A549 (cell line): ENCODE results near the gene CCDC85A. TPM values are rescaled to one million over a fixed set of nuclear protein-coding genes. Genes with fewer than 3 reads are reported as not detected.

Experiments
- ATAC-seq, 2 experiments: fragments of 200-7000 bp in 1 of 2; fragments of >200 bp in 1 of 2; cut with Nextera tagmentation in 1 of 2; cut with Tn5 transposase in 1 of 2; 3 replicates each; pipeline versions ENCODE4 v1.8.0 to v1.9.1; 2018 to 2020; ENCODE audit warnings: mild to moderate bottlenecking in 1 of 2, moderate library complexity in 1 of 2
- CTCF ChIA-PET: fragments of 300-600 bp; sonication (Branson Sonifier 250); formaldehyde crosslinking; extraction: SDS; loops from one replicate; lab custom pipeline; 2021; ENCODE audit warnings: antibody characterized with exemption, inconsistent platforms; lab: Yijun Ruan, JAX
- POLR2A ChIA-PET: fragments of 350-600 bp; formaldehyde crosslinking; extraction: SDS; loops from one replicate; lab custom pipeline; 2021; ENCODE audit warnings: antibody characterized with exemption, inconsistent platforms; lab: Yijun Ruan, JAX
- DNase-seq, 2 experiments: peaks; one replicate each; pipeline versions ENCODE4 v3.0.0 to v3.0.0-alpha.2; 2011 to 2016; ENCODE audit warnings: low read depth in 1 of 2, low spot score in 1 of 2
- FAIRE-seq: peaks from 2 replicates; lab custom pipeline; 2011; peaks lifted over from hg19 to GRCh38; lab: Jason Lieb, UNC
- H3K27ac ChIP-seq, 2 experiments: fragments of >200 bp; sonication (Bioruptor Twin); formaldehyde crosslinking; 3 replicates each; pipeline ENCODE4 v1.5.1; 2016 to 2017
- H3K4me1 ChIP-seq: fragments of >200 bp; sonication (Bioruptor Twin); formaldehyde crosslinking; 3 replicates; pipeline ENCODE4 v1.6.1; 2016
- H3K4me2 ChIP-seq: fragments of >200 bp; sonication (Bioruptor Twin); formaldehyde crosslinking; 3 replicates; pipeline ENCODE4 v1.6.1; 2016
- H3K4me3 ChIP-seq: fragments of >200 bp; sonication (Bioruptor Twin); formaldehyde crosslinking; 3 replicates; pipeline ENCODE4 v1.5.1; 2016
- H3K9me3 ChIP-seq: fragments of >200 bp; sonication (Bioruptor Twin); formaldehyde crosslinking; 3 replicates; pipeline ENCODE4 v1.6.1; 2016
- CBX2 ChIP-seq: fragments of 200-600 bp; sonication (generic); IDR thresholded peaks from 2 replicates; pipeline ENCODE4 v1.6.1; 2016; ENCODE audit warnings: low read depth, mild to moderate bottlenecking, borderline replicate concordance
- CBX8 ChIP-seq: fragments of 200-600 bp; sonication (generic); IDR thresholded peaks from 2 replicates; pipeline ENCODE4 v1.6.1; 2016
- ESRRA ChIP-seq: fragments of 150-350 bp; IDR thresholded peaks from 2 replicates; pipeline ENCODE4 v1.6.1; 2014; ENCODE audit warnings: mild to moderate bottlenecking, low read length, borderline replicate concordance
- FOXS1 ChIP-seq: fragments of 250-450 bp; sonication (Bioruptor Pico); IDR thresholded peaks from 2 replicates; pipeline ENCODE4 v1.5.0; 2020; ENCODE audit warnings: mild to moderate bottlenecking, moderate library complexity
- HEYL ChIP-seq: fragments of 250-450 bp; sonication (Bioruptor Pico); IDR thresholded peaks from 2 replicates; pipeline ENCODE4 v1.8.0; 2021; ENCODE audit warnings: mild to moderate bottlenecking, moderate library complexity
- HOXB13 ChIP-seq: fragments of 250-450 bp; sonication (Bioruptor Pico); IDR thresholded peaks from 2 replicates; pipeline ENCODE4 v1.5.0; 2020; ENCODE audit warnings: low read depth, mild to moderate bottlenecking, moderate library complexity
- JUNB ChIP-seq: fragments of >200 bp; sonication (Bioruptor Twin); formaldehyde crosslinking; IDR thresholded peaks from 2 replicates; pipeline ENCODE4 v1.6.1; 2016
- KDM5A ChIP-seq: fragments of 200-600 bp; sonication (generic); IDR thresholded peaks from 2 replicates; pipeline ENCODE4 v1.6.1; 2016; ENCODE audit warnings: antibody characterized with exemption, mild to moderate bottlenecking
- MAFK ChIP-seq: fragments of 450-650 bp; IDR thresholded peaks from 2 replicates; pipeline ENCODE4 v1.6.1; 2014; ENCODE audit not compliant: partially characterized antibody
- MYC ChIP-seq: IDR thresholded peaks from 2 replicates; pipeline ENCODE4 v1.6.1; 2012; ENCODE audit warnings: mild to moderate bottlenecking, inconsistent platforms, low read length, improper control_type of control experiment, borderline replicate concordance
- POLR2AphosphoS2 ChIP-seq: conservative IDR thresholded peaks from 2 replicates; pipeline ENCODE4 v1.6.1; 2012; ENCODE audit warnings: low read length, improper control_type of control experiment, inconsistent platforms
- RARB ChIP-seq: fragments of 250-450 bp; sonication (Bioruptor Pico); IDR thresholded peaks from 2 replicates; pipeline ENCODE4 v1.8.0; 2021; ENCODE audit warnings: mild to moderate bottlenecking, moderate library complexity
- RCOR1 ChIP-seq: fragments of 150-350 bp; IDR thresholded peaks from 2 replicates; pipeline ENCODE4 v1.6.1; 2014; ENCODE audit warnings: antibody characterized with exemption, low read length, low read depth
- TP53 ChIP-seq: fragments of 250-450 bp; sonication (Bioruptor Pico); IDR thresholded peaks from 2 replicates; pipeline ENCODE4 v1.5.0; 2021; ENCODE audit warnings: mild to moderate bottlenecking, moderate library complexity
- ZC3H11A ChIP-seq: fragments of 450-650 bp; IDR thresholded peaks from 2 replicates; pipeline ENCODE4 v1.6.1; 2014; ENCODE audit warnings: antibody characterized with exemption, mild to moderate bottlenecking
- ZFP36 ChIP-seq: fragments of 450-650 bp; IDR thresholded peaks from 2 replicates; pipeline ENCODE4 v1.6.1; 2014; ENCODE audit warnings: borderline replicate concordance; ENCODE audit not compliant: partially characterized antibody
- ZNF302 ChIP-seq: fragments of 250-450 bp; sonication (Bioruptor Pico); IDR thresholded peaks from 2 replicates; pipeline ENCODE4 v1.9.0; 2021; ENCODE audit warnings: inconsistent platforms, mild to moderate bottlenecking, moderate library complexity
- WGBS: methylation state at CpG from one replicate; pipeline ENCODE4 v1.1.6; 2017; ENCODE audit errors: missing lambda C conversion rate; 5-methylcytosine and 5-hydroxymethylcytosine counted together
- polyA plus RNA-seq, 4 experiments: library from polyadenylated mRNA; depleted of rRNA in 3 of 4; stranded (reverse); fragments of >200 nt; fragmentation: RNase III in 1 of 4; extraction: RNeasy Plus Mini Kit Qiagen cat#74134 plus additional on column Dnase treatment in 1 of 4; gene quantifications; 2 replicates in 3 of 4; 3 replicates in 1 of 4; pipeline ENCODE4 v1.2.3, GENCODE V29; 2011 to 2017
- TF ChIP-seq, protein P1 (sequence below): fragments of >200 bp; sonication (Bioruptor Twin); formaldehyde crosslinking; IDR thresholded peaks from 3 replicates; pipeline ENCODE4 v1.6.1; 2016
- TF ChIP-seq, protein P2 (sequence below): fragments of 250-450 bp; sonication (Bioruptor Pico); IDR thresholded peaks from 2 replicates; pipeline ENCODE4 v1.5.0; 2020; ENCODE audit warnings: low read depth, mild to moderate bottlenecking, moderate library complexity
- TF ChIP-seq, protein P3 (sequence below): fragments of 200-600 bp; sonication (generic); IDR thresholded peaks from 2 replicates; pipeline ENCODE4 v1.6.1; 2016; ENCODE audit warnings: antibody characterized with exemption, mild to moderate bottlenecking, moderate library complexity
- TF ChIP-seq, protein P4 (sequence below): fragments of 450-650 bp; IDR thresholded peaks from 2 replicates; pipeline ENCODE4 v1.6.1; 2014; ENCODE audit warnings: antibody characterized with exemption
- TF ChIP-seq, protein P5 (sequence below): IDR thresholded peaks from 2 replicates; pipeline ENCODE4 v1.6.1; 2012

Gene CCDC85A
- polyA plus RNA-seq, 2 of the 4 experiments (the other 2 are of a cell fraction), result 0.05 to 0.30 TPM

DNA sequence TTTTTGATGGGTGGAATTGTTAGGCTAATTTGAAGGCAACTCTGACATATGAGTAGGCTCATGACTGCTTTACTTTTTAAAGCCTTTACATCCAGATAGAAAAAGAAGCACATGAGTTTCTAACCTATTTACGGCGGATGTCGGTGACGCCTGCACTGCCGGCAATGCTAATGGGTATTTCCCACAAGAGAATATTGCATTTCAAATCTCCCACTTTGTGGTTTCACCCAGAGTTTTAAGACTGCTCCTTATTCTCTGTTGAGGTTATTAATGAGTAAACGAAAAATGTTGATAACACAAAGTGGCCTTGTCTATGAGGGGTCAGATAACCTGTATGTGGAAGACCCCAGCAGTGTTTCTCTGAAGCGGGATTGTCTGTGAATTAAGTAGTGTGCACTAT lies 14.0 kb downstream of the CCDC85A start:
- DNase-seq (no peak), FAIRE-seq (no peak), ATAC-seq (no peak)
- WGBS, result 69% methylated on average over 7 of the region's 7 CpGs
- ChIA-PET POLR2A (no interaction called here), CTCF (interaction anchor here (9.8 kb wide), 1 partner anchor 13 kb away, joined by 66 read pairs; the partner anchor contains the start of gene CCDC85A)
- no peak overlapping the region for H3K4me2 ChIP-seq
- no peaks in the 10 kb centered on the region; the same call in 2 of the 3 replicates for H3K4me1 ChIP-seq
- H3K27ac ChIP-seq, result no peak overlapping the region
- no peaks in the 10 kb centered on the region for H3K9me3 ChIP-seq
- no peak overlapping the region for H3K4me3 ChIP-seq
- TF ChIP-seq RARB (CRISPR knock-in tag) (no peak), RCOR1 (no peak), ZFP36 (no peak), ZC3H11A (no peak), CBX2 (no peak), CBX8 (no peak), HOXB13 (CRISPR knock-in tag) (no peak), ZNF302 (no peak), POLR2AphosphoS2 (no peak), FOXS1 (CRISPR knock-in tag) (no peak), ESRRA (no peak), KDM5A (no peak)
- TF ChIP-seq, protein P1, sequence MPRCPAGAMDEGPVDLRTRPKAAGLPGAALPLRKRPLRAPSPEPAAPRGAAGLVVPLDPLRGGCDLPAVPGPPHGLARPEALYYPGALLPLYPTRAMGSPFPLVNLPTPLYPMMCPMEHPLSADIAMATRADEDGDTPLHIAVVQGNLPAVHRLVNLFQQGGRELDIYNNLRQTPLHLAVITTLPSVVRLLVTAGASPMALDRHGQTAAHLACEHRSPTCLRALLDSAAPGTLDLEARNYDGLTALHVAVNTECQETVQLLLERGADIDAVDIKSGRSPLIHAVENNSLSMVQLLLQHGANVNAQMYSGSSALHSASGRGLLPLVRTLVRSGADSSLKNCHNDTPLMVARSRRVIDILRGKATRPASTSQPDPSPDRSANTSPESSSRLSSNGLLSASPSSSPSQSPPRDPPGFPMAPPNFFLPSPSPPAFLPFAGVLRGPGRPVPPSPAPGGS, result no peak
- TF ChIP-seq, protein P2, sequence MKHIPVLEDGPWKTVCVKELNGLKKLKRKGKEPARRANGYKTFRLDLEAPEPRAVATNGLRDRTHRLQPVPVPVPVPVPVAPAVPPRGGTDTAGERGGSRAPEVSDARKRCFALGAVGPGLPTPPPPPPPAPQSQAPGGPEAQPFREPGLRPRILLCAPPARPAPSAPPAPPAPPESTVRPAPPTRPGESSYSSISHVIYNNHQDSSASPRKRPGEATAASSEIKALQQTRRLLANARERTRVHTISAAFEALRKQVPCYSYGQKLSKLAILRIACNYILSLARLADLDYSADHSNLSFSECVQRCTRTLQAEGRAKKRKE (CRISPR knock-in tag), result no peak
- TF ChIP-seq, protein P3, sequence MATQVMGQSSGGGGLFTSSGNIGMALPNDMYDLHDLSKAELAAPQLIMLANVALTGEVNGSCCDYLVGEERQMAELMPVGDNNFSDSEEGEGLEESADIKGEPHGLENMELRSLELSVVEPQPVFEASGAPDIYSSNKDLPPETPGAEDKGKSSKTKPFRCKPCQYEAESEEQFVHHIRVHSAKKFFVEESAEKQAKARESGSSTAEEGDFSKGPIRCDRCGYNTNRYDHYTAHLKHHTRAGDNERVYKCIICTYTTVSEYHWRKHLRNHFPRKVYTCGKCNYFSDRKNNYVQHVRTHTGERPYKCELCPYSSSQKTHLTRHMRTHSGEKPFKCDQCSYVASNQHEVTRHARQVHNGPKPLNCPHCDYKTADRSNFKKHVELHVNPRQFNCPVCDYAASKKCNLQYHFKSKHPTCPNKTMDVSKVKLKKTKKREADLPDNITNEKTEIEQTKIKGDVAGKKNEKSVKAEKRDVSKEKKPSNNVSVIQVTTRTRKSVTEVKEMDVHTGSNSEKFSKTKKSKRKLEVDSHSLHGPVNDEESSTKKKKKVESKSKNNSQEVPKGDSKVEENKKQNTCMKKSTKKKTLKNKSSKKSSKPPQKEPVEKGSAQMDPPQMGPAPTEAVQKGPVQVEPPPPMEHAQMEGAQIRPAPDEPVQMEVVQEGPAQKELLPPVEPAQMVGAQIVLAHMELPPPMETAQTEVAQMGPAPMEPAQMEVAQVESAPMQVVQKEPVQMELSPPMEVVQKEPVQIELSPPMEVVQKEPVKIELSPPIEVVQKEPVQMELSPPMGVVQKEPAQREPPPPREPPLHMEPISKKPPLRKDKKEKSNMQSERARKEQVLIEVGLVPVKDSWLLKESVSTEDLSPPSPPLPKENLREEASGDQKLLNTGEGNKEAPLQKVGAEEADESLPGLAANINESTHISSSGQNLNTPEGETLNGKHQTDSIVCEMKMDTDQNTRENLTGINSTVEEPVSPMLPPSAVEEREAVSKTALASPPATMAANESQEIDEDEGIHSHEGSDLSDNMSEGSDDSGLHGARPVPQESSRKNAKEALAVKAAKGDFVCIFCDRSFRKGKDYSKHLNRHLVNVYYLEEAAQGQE, result no peak
- TF ChIP-seq, protein P4, sequence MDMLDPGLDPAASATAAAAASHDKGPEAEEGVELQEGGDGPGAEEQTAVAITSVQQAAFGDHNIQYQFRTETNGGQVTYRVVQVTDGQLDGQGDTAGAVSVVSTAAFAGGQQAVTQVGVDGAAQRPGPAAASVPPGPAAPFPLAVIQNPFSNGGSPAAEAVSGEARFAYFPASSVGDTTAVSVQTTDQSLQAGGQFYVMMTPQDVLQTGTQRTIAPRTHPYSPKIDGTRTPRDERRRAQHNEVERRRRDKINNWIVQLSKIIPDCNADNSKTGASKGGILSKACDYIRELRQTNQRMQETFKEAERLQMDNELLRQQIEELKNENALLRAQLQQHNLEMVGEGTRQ, result no peak

DNA sequence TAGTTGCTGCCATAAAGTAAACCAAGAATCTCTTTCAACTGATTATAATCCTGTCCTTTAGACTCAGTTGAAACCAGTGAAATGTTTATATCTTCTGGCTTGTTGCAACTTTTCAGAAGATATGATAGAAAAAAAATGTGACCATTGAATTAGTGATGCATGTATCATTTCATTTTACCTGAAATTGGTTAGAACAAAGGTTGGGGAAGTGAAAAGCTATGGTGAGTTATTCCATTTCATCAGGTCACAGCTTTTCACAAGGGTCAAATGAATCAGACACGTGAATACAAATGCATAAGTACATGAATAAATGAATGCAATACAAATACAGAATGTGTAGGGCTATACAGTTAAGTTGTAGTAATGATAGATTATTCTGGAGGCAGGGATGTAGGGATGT lies 15.1 kb downstream of the CCDC85A start:
- no peak for TF ChIP-seq ESRRA
- no peak for TF ChIP-seq CBX8
- no peak for TF ChIP-seq JUNB
- TF ChIP-seq, protein P4, result no peak
- no peak for TF ChIP-seq TP53 (CRISPR knock-in tag)
- TF ChIP-seq MYC, result no peak
- TF ChIP-seq HEYL (CRISPR knock-in tag), result no peak
- TF ChIP-seq RCOR1, result no peak
- TF ChIP-seq, protein P5, sequence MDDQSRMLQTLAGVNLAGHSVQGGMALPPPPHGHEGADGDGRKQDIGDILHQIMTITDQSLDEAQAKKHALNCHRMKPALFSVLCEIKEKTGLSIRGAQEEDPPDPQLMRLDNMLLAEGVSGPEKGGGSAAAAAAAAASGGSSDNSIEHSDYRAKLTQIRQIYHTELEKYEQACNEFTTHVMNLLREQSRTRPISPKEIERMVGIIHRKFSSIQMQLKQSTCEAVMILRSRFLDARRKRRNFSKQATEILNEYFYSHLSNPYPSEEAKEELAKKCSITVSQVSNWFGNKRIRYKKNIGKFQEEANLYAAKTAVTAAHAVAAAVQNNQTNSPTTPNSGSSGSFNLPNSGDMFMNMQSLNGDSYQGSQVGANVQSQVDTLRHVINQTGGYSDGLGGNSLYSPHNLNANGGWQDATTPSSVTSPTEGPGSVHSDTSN, result no peak
- TF ChIP-seq MAFK, result no peak
- TF ChIP-seq, protein P1, result no peak
- TF ChIP-seq FOXS1 (CRISPR knock-in tag), result no peak
- TF ChIP-seq ZC3H11A, result no peak
- Histone ChIP-seq H3K9me3 (no peaks in the 10 kb centered on the region), H3K27ac (no peak overlapping the region), H3K4me3 (no peak overlapping the region), H3K4me1 (no peaks in the 10 kb centered on the region; the same call in 2 of the 3 replicates), H3K4me2 (no peak overlapping the region)
- peak; percentile 56 for FAIRE-seq
- no peak for DNase-seq
- WGBS, result 17% methylated on average over 1 of the region's 1 CpG
- ATAC-seq, result no peak
- CTCF ChIA-PET, result interaction anchor here (0.6 to 9.8 kb wide), 2 partner anchors 14 to 1316 kb away, joined by 3 to 66 read pairs; partner anchors contain the start of gene CCDC85A
- POLR2A ChIA-PET, result no interaction called here
